Measurements from ENCODE around the gene ANKIB1. TPM values are rescaled to one million over a fixed set of nuclear protein-coding genes. Genes with fewer than 3 reads are reported as not detected.

ANKIB1 gene
- 10 to 100 TPM; 16.0 to 34.3 (median 21.7) TPM for total RNA-seq

- peak within 1 kb of the TSS; percentile 91 to 97 (median 94) for H3K27ac ChIP-seq
- no peaks in the 10 kb centered on the region for H3K27me3 ChIP-seq
- H3K4me1 ChIP-seq, result peaks cover 6 to 48% (median 19%) of the 10 kb centered on the region in 3 donors
- 1% methylated on average over 22 to 31 of the region's 71 CpGs for WGBS, 2 donors
- H3K36me3 ChIP-seq, result peaks cover 0 to 11% (median 0%) of the 10 kb centered on the region in 3 donors
- intact Hi-C loops (cut with DNase I), result loop anchor here (10.0 kb wide), 1 partner anchor 111 kb away; the partner anchor contains the start of gene CYP51A1
- TF ChIP-seq CTCF (IDR thresholded peaks at IDR 0.05) (peak in 4 of 6 experiments; percentile 0 to 32 (median 19)), POLR2A (IDR thresholded peaks at IDR 0.05) (peak in 1 of 4 donors; percentile 57)
- H3K4me3 ChIP-seq, result peak within 1 kb of the TSS; percentile 71 to 97 (median 92)
- peak; percentile 21 for DNase-seq
- H3K9me3 ChIP-seq, result no peaks in the 10 kb centered on the region
Measured at GRCh38 chr7:92245487-92246359, at the start of gene ANKIB1, which contains the start of gene KRIT1. ANKIB1 (plus strand) TSS chr7:92245974; CDS start chr7:92294979, 49,005 bp downstream. KRIT1 (minus strand) TSS chr7:92245914; CDS start chr7:92242135, 3,779 bp downstream.

GRCh38 chr7:92200791-92201190, 45.0 kb upstream of the ANKIB1 start:
- Histone ChIP-seq H3K27me3 (no peaks in the 10 kb centered on the region), H3K27ac (no peak overlapping the region), H3K4me1 (no peaks in the 10 kb centered on the region), H3K9me3 (no peaks in the 10 kb centered on the region), H3K36me3 (peaks cover 0 to 99% (median 3%) of the 10 kb centered on the region in 3 donors), H3K4me3 (no peak overlapping the region)
- TF ChIP-seq POLR2A (IDR thresholded peaks at IDR 0.05), result no peak
- TF ChIP-seq CTCF (IDR thresholded peaks at IDR 0.05), result no peak
- 81 to 100% methylated on average over 1 of the region's 1 CpG for WGBS, 2 donors
- intact Hi-C loops (cut with DNase I), result no loop called here
- no peak for DNase-seq

- Histone ChIP-seq H3K27me3 (no peaks in the 10 kb centered on the region), H3K9me3 (peaks cover 0 to 5% (median 3%) of the 10 kb centered on the region in 3 donors), H3K27ac (no peak overlapping the region), H3K36me3 (peaks cover 5 to 98% (median 5%) of the 10 kb centered on the region in 3 donors), H3K4me3 (no peak overlapping the region), H3K4me1 (no peaks in the 10 kb centered on the region)
- WGBS, 2 donors, result 100% methylated on average over 1 to 2 of the region's 3 CpGs
- intact Hi-C loops (cut with DNase I), result no loop called here
- TF ChIP-seq CTCF (IDR thresholded peaks at IDR 0.05) (no peak), POLR2A (IDR thresholded peaks at IDR 0.05) (no peak)
- DNase-seq, result no peak
Measured at GRCh38 chr7:92205987-92206386, 39.8 kb upstream of the ANKIB1 start.

GRCh38 chr7:92206672-92207071, 39.1 kb upstream of the ANKIB1 start:
- no peaks in the 10 kb centered on the region for H3K27me3 ChIP-seq
- no peak overlapping the region for H3K27ac ChIP-seq
- WGBS, 2 donors, result 63 to 100% methylated on average over 1 of the region's 1 CpG
- intact Hi-C loops (cut with DNase I), result no loop called here
- H3K9me3 ChIP-seq, result peaks cover 0 to 5% (median 3%) of the 10 kb centered on the region in 3 donors
- H3K4me1 ChIP-seq, result no peaks in the 10 kb centered on the region
- no peak for DNase-seq
- no peak overlapping the region for H3K4me3 ChIP-seq
- H3K36me3 ChIP-seq, result peaks cover 5 to 98% (median 5%) of the 10 kb centered on the region in 3 donors
- TF ChIP-seq POLR2A (IDR thresholded peaks at IDR 0.05) (no peak), CTCF (IDR thresholded peaks at IDR 0.05) (no peak)

GRCh38 chr7:92221766-92222165, 24.0 kb upstream of the ANKIB1 start:
- Histone ChIP-seq H3K4me1 (no peaks in the 10 kb centered on the region), H3K36me3 (peaks cover 7 to 97% (median 37%) of the 10 kb centered on the region in 3 donors)

More at GRCh38 chr7:92221766-92222165, 24.0 kb upstream of the ANKIB1 start:
- H3K9me3 ChIP-seq, result no peaks in the 10 kb centered on the region
- intact Hi-C loops (cut with DNase I), result no loop called here
- 70 to 87% methylated on average over 3 of the region's 3 CpGs for WGBS, 2 donors
- TF ChIP-seq POLR2A (IDR thresholded peaks at IDR 0.05), result no peak
- TF ChIP-seq CTCF (IDR thresholded peaks at IDR 0.05), result no peak
- no peak for DNase-seq
- H3K27me3 ChIP-seq, result no peaks in the 10 kb centered on the region
- no peak overlapping the region for H3K27ac ChIP-seq
- H3K4me3 ChIP-seq, result no peak overlapping the region
